Measurements from ENCODE around the gene IL16.

- TF ChIP-seq EZH2 (IDR thresholded peaks at IDR 0.05) (no peak), POLR2AphosphoS5 (IDR thresholded peaks at IDR 0.05; ENCODE audit: borderline replicate concordance, low read depth, low read length) (no peak)
Measured at GRCh38 chr15:81333363-81333762, 136.7 kb downstream of the IL16 start.

All from SK-N-MC (cell line).